ENCODE data around the gene CBR3.
"Not testable (repeated sequence)": the region's sequence is repeated elsewhere in the genome, so short reads cannot be mapped to it uniquely, and the experiment has no call there.

DNA sequence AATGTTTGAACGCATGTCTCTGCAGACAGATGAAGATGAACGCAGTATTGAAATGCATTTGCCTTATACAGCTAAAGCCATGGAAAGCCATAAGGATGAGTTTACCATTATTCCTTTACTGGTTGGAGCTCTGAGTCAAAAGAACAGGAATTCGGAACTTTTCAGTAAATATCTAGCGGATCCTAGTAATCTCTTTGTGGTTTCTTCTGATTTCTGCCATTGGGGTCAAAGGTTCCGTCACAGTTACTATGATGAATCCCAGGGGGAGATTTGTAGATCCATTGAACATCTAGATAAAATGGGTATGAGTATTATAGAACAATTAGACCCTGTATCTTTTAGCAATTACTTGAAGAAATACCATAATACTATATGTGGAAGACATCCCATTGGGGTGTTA lies 4.0 kb upstream of the CBR3 start:
- TF ChIP-seq CTCF (IDR thresholded peaks at IDR 0.05; ENCODE audit: borderline replicate concordance, extremely low read depth, low read length, poor library complexity, severe bottlenecking); EZH2 (IDR thresholded peaks at IDR 0.05; ENCODE audit: borderline replicate concordance, low read depth, low read length, severe bottlenecking): not testable (repeated sequence)
